ENCODE results near the gene IER5. TPM values are rescaled to one million over a fixed set of nuclear protein-coding genes. Genes with fewer than 3 reads are reported as not detected.

IER5 gene
- total RNA-seq, 6 donors from 2014 or later, result 15.0 to 43.6 (median 26.1) TPM

GRCh38 chr1:181090641-181091126 is 2.2 kb downstream of the IER5 start:
- WGBS, 2 donors, result 22 to 24% methylated on average over 9 of the region's 9 CpGs
- peaks cover 0 to 15% (median 0%) of the 10 kb centered on the region in 4 donors for H3K36me3 ChIP-seq
- TF ChIP-seq POLR2A (IDR thresholded peaks at IDR 0.05) (no peak), EP300 (IDR thresholded peaks at IDR 0.05) (no peak), POLR2AphosphoS5 (IDR thresholded peaks at IDR 0.05) (no peak)
- TF ChIP-seq, protein P1, sequence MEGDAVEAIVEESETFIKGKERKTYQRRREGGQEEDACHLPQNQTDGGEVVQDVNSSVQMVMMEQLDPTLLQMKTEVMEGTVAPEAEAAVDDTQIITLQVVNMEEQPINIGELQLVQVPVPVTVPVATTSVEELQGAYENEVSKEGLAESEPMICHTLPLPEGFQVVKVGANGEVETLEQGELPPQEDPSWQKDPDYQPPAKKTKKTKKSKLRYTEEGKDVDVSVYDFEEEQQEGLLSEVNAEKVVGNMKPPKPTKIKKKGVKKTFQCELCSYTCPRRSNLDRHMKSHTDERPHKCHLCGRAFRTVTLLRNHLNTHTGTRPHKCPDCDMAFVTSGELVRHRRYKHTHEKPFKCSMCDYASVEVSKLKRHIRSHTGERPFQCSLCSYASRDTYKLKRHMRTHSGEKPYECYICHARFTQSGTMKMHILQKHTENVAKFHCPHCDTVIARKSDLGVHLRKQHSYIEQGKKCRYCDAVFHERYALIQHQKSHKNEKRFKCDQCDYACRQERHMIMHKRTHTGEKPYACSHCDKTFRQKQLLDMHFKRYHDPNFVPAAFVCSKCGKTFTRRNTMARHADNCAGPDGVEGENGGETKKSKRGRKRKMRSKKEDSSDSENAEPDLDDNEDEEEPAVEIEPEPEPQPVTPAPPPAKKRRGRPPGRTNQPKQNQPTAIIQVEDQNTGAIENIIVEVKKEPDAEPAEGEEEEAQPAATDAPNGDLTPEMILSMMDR (IDR thresholded peaks at IDR 0.05), result no peak
- H3K4me1 ChIP-seq, result peaks cover 29 to 50% (median 39%) of the 10 kb centered on the region in 4 donors
- no peaks in the 10 kb centered on the region for H3K9me3 ChIP-seq
- peak overlapping the region; percentile 93 to 98 (median 94) for H3K27ac ChIP-seq
- DNase-seq (peak in 1 of 2 donors; percentile 48), ATAC-seq (ENCODE audit: low FRiP score in 2 of 2) (no peak)
- H3K27me3 ChIP-seq, result no peaks in the 10 kb centered on the region
- H3K4me3 ChIP-seq, result peak overlapping the region; percentile 58 to 89 (median 84)

GRCh38 chr1:181091309-181092040 is 3.0 kb downstream of the IER5 start:
- H3K27ac ChIP-seq, result peak overlapping the region; percentile 93 to 98 (median 94)
- peaks cover 0 to 15% (median 0%) of the 10 kb centered on the region in 4 donors for H3K36me3 ChIP-seq
- H3K4me3 ChIP-seq, result peak overlapping the region; percentile 17 to 89 (median 84)

GRCh38 chr1:181092056-181092455 is 3.6 kb downstream of the IER5 start:
- peak overlapping the region in 1 of 4 donors; percentile 84 for H3K4me3 ChIP-seq

More at GRCh38 chr1:181091309-181092040, 3.0 kb downstream of the IER5 start:
- Histone ChIP-seq H3K4me1 (peaks cover 36 to 58% (median 45%) of the 10 kb centered on the region in 4 donors), H3K27me3 (no peaks in the 10 kb centered on the region), H3K9me3 (no peaks in the 10 kb centered on the region)
- ATAC-seq (ENCODE audit: low FRiP score in 2 of 2) (no peak), DNase-seq (no peak)
- TF ChIP-seq POLR2A (IDR thresholded peaks at IDR 0.05) (no peak), POLR2AphosphoS5 (IDR thresholded peaks at IDR 0.05) (no peak), EP300 (IDR thresholded peaks at IDR 0.05) (no peak)
- TF ChIP-seq, protein P1 (IDR thresholded peaks at IDR 0.05), result no peak
- 81 to 85% methylated on average over 8 of the region's 8 CpGs for WGBS, 2 donors

DNA sequence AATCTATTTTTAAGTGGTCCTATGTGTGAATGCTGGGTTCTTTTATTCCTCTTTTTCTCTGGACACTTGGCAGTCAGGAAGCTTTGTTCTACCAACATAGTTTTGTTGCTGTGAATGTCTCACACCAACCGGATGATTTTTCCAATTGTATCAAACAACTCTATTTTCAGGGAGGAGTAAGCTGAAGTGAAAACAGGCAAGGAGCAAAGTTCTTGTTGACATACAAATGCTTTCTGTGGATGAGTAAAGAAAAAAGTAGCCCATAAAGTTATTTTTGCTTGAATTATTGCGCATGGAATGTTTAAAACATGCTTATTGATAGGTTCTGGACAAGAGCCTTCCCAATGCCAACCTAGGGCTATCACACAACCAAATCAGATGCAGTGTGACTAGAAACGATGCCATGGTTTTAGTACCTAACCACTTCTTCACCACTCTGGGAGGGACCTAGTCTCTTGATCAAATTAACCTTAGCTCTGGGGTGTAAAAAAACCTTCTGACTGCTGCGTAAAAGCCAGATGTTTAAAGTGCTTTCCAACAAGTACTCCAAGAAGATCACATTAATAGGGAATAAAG is 4.5 kb downstream of the IER5 start:
- Histone ChIP-seq H3K27me3 (no peaks in the 10 kb centered on the region), H3K4me3 (peak overlapping the region in 1 of 4 donors; percentile 84), H3K27ac (no peak overlapping the region), H3K36me3 (peaks cover 0 to 15% (median 0%) of the 10 kb centered on the region in 4 donors), H3K9me3 (no peaks in the 10 kb centered on the region), H3K4me1 (peaks cover 39 to 67% (median 54%) of the 10 kb centered on the region in 4 donors)
- WGBS, 2 donors, result 90 to 91% methylated on average over 4 of the region's 4 CpGs
- ATAC-seq (ENCODE audit: low FRiP score in 2 of 2) (no peak), DNase-seq (no peak)
- no peak for TF ChIP-seq EP300 (IDR thresholded peaks at IDR 0.05)

More at GRCh38 chr1:181092056-181092455, 3.6 kb downstream of the IER5 start:
- H3K27me3 ChIP-seq, result no peaks in the 10 kb centered on the region
- 55 to 62% methylated on average over 2 of the region's 2 CpGs for WGBS, 2 donors
- ATAC-seq (ENCODE audit: low FRiP score in 2 of 2) (no peak), DNase-seq (no peak)
- no peaks in the 10 kb centered on the region for H3K9me3 ChIP-seq
- TF ChIP-seq POLR2A (IDR thresholded peaks at IDR 0.05), result no peak
- TF ChIP-seq POLR2AphosphoS5 (IDR thresholded peaks at IDR 0.05), result no peak
- TF ChIP-seq, protein P1 (IDR thresholded peaks at IDR 0.05), result no peak
- no peak for TF ChIP-seq EP300 (IDR thresholded peaks at IDR 0.05)
- H3K36me3 ChIP-seq, result peaks cover 0 to 15% (median 0%) of the 10 kb centered on the region in 4 donors
- peaks cover 41 to 64% (median 50%) of the 10 kb centered on the region in 4 donors for H3K4me1 ChIP-seq
- H3K27ac ChIP-seq, result no peak overlapping the region
